H1 (cell line): ENCODE measurements around the gene INSM1. TPM values are rescaled to one million over a fixed set of nuclear protein-coding genes. Genes with fewer than 3 reads are reported as not detected.

Experiments
- ATF2 ChIP-seq: IDR thresholded peaks from 2 replicates; pipeline ENCODE4 v1.6.1; 2012; ENCODE audit warnings: low read length, inconsistent platforms
- CHD7 ChIP-seq: fragments of 300-600 bp; sonication (generic); IDR thresholded peaks from 2 replicates; pipeline ENCODE4 v1.7.1; 2012; ENCODE audit warnings: low read length, moderate library complexity, mild to moderate bottlenecking, inconsistent platforms; ENCODE audit not compliant: insufficient replicate concordance
- EZH2 ChIP-seq: fragments of 200-600 bp; sonication (generic); IDR thresholded peaks from 2 replicates; pipeline ENCODE4 v1.7.1; 2012; ENCODE audit warnings: low read depth, mild to moderate bottlenecking, moderate library complexity, low read length, inconsistent platforms; ENCODE audit not compliant: severe bottlenecking
- FOSL1 ChIP-seq: IDR thresholded peaks from 2 replicates; pipeline ENCODE4 v1.6.1; 2011; ENCODE audit warnings: mild to moderate bottlenecking, low read depth, low read length, moderate library complexity; ENCODE audit not compliant: insufficient read depth
- KDM5A ChIP-seq: fragments of 200-600 bp; IDR thresholded peaks from 2 replicates; pipeline ENCODE4 v1.7.1; 2012; ENCODE audit warnings: mild to moderate bottlenecking, low read length, inconsistent platforms, mixed read lengths
- NANOG ChIP-seq: IDR thresholded peaks from 2 replicates; pipeline ENCODE4 v1.6.1; 2011; ENCODE audit warnings: low read length, low read depth, mild to moderate bottlenecking, inconsistent platforms; ENCODE audit not compliant: insufficient read depth, poor library complexity, severe bottlenecking
- RFX5 ChIP-seq: IDR thresholded peaks from 2 replicates; pipeline ENCODE4 v1.6.1; 2011; ENCODE audit warnings: low read depth, low read length, improper control_type of control experiment, borderline replicate concordance
- YY1 ChIP-seq: IDR thresholded peaks from 2 replicates; pipeline ENCODE4 v1.6.1; 2011; ENCODE audit warnings: low read depth, mild to moderate bottlenecking, low read length
- polyA plus RNA-seq, 7 experiments: library from polyadenylated mRNA; depleted of rRNA in 3 of 7; stranded (reverse) in 5 of 7; unstranded in 2 of 7; fragments of >200 nt in 5 of 7; fragments of 200-250 nt in 2 of 7; gene quantifications; 1 replicate in 5 of 7; 2 replicates in 1 of 7; 4 replicates in 1 of 7; pipeline versions ENCODE4 v1.2.1 to v1.2.3, GENCODE V29; 2011 to 2013; ENCODE audit warnings: missing spikeins in 2 of 7, mixed read lengths in 2 of 7
- total RNA-seq: library from RNA; stranded (reverse); fragmentation: NEBNext Ultra II Directional; extraction: Animal tissue kit (Norgen Biotek cat#: 25700); gene quantifications from 2 replicates; pipeline ENCODE4 v1.2.1, GENCODE V29; 2021

The INSM1 gene
- total and polyA plus RNA-seq, 2 of the 8 experiments (the other 6 are each of a cell fraction or from before 2014, with no cell fraction given): 0.86 to 2.5 TPM

DNA sequence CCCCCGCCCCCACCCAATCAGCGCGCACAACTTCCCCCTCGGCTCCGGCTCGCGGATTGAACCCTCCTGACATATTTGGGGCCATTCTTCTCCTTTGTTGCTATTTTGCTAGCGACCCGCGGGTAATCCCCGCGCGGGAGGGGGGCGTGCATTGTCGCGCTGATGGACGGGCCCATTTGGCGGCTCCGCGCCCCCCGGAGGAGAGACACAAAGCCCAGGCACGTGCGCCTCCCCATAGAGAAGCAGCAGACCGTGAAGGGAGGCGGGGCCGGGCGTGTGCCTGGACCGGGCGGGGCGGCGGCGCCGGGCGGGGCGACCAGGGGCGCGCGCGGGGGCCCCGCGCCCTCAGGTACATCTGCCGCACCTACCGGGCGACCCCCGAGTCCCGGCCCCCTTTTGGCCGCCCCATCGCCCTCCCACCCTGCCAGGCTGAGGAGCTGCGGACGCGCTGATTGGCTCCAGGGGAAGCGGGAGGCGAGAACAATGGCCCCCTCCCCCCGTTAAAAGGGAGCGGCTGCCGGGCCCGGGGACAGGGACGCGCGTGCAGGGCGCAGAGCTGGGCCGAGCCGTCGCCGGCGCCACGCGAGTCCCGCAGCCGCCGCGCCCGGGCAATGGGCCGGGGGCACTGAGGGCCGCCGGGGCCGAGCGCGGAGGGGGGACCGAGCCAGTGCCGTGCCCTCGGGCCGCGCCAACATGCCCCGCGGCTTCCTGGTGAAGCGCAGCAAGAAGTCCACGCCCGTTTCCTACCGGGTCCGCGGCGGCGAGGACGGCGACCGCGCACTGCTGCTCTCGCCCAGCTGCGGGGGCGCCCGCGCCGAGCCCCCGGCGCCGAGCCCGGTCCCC lies at the start of gene INSM1 (continued):
- no peak for TF ChIP-seq CHD7
- TF ChIP-seq RFX5: no peak
- TF ChIP-seq KDM5A: no peak
- no peak for TF ChIP-seq ATF2
- no peak for TF ChIP-seq FOSL1
- no peak for TF ChIP-seq YY1
- no peak for TF ChIP-seq NANOG
- TF ChIP-seq EZH2: no peak
